ENCODE data around the gene CD63. TPM values are rescaled to one million over a fixed set of nuclear protein-coding genes. Genes with fewer than 3 reads are reported as not detected.

Gene CD63
- total RNA-seq, 1 donor from 2014 or later, result 1,317 TPM

GRCh38 chr12:55743406-55744339 is 14.9 kb upstream of the CD63 start:
- Mint-ChIP-seq H3K4me3 (ENCODE audit: unreplicated experiment) (peak overlapping the region; percentile 89), H3K27me3 (ENCODE audit: low read depth) (no peaks in the 10 kb centered on the region), H3K27ac (ENCODE audit: unreplicated experiment) (peak overlapping the region; percentile 76), H3K36me3 (ENCODE audit: low read depth) (no peaks in the 10 kb centered on the region), H3K4me1 (ENCODE audit: low read depth) (peaks cover 35% of the 10 kb centered on the region), H3K9me3 (ENCODE audit: low read depth) (no peaks in the 10 kb centered on the region)
- DNase-seq (ENCODE audit: low spot score), result no peak
- TF ChIP-seq CTCF (IDR thresholded peaks at IDR 0.05), result peak; percentile 44

GRCh38 chr12:55742719-55743405 is 14.1 kb upstream of the CD63 start, which contains the start of gene GDF11:
TSS of gene GDF11 (plus strand) at chr12:55743122. CDS start at chr12:55743317, 195 bp downstream.
- no peaks in the 10 kb centered on the region for H3K9me3 Mint-ChIP-seq (ENCODE audit: low read depth)
- peaks cover 41% of the 10 kb centered on the region for H3K4me1 Mint-ChIP-seq (ENCODE audit: low read depth)
- no peaks in the 10 kb centered on the region for H3K27me3 Mint-ChIP-seq (ENCODE audit: low read depth)
- peak within 1 kb of the TSS; percentile 89 for H3K27ac Mint-ChIP-seq (ENCODE audit: unreplicated experiment)
- DNase-seq (ENCODE audit: low spot score), result no peak
- no peak for TF ChIP-seq CTCF (IDR thresholded peaks at IDR 0.05)
- H3K36me3 Mint-ChIP-seq (ENCODE audit: low read depth), result no peaks in the 10 kb centered on the region
- peak within 1 kb of the TSS; percentile 89 for H3K4me3 Mint-ChIP-seq (ENCODE audit: unreplicated experiment)

GRCh38 chr12:55741931-55742680 is 13.3 kb upstream of the CD63 start:
- TF ChIP-seq CTCF (IDR thresholded peaks at IDR 0.05), result no peak
- Mint-ChIP-seq H3K27ac (ENCODE audit: unreplicated experiment) (peak overlapping the region; percentile 89), H3K27me3 (ENCODE audit: low read depth) (no peaks in the 10 kb centered on the region), H3K4me1 (ENCODE audit: low read depth) (peaks cover 48% of the 10 kb centered on the region), H3K9me3 (ENCODE audit: low read depth) (no peaks in the 10 kb centered on the region), H3K36me3 (ENCODE audit: low read depth) (no peaks in the 10 kb centered on the region), H3K4me3 (ENCODE audit: unreplicated experiment) (peak overlapping the region; percentile 73)
- no peak for DNase-seq (ENCODE audit: low spot score)

GRCh38 chr12:55739025-55739378 is 10.2 kb upstream of the CD63 start:
- TF ChIP-seq CTCF (IDR thresholded peaks at IDR 0.05), result peak; percentile 11
- H3K36me3 Mint-ChIP-seq (ENCODE audit: low read depth), result no peaks in the 10 kb centered on the region
- no peaks in the 10 kb centered on the region for H3K27me3 Mint-ChIP-seq (ENCODE audit: low read depth)
- H3K9me3 Mint-ChIP-seq (ENCODE audit: low read depth), result no peaks in the 10 kb centered on the region
- peaks cover 23% of the 10 kb centered on the region for H3K4me1 Mint-ChIP-seq (ENCODE audit: low read depth)
- H3K4me3 Mint-ChIP-seq (ENCODE audit: unreplicated experiment), result no peak overlapping the region
- DNase-seq (ENCODE audit: low spot score), result no peak
- no peak overlapping the region for H3K27ac Mint-ChIP-seq (ENCODE audit: unreplicated experiment)
